GM20000 (cell line): ENCODE measurements around the gene NUP54.

ENCODE experiments used
- DNase-seq: peaks from one replicate; pipeline ENCODE4 v3.0.0; 2012; ENCODE audit warnings: low spot score
- CTCF ChIP-seq: IDR thresholded peaks from 2 replicates; pipeline ENCODE4 v1.5.1; 2012; ENCODE audit warnings: mild to moderate bottlenecking, control low read depth; ENCODE audit errors: extremely low read depth, missing control alignments

NUP54 gene

GRCh38 chr4:76074468-76074867 lies 73.7 kb downstream of the NUP54 start, which contains the start of gene ART3:
Gene ART3, plus strand, starts transcription at chr4:76074709. Its CDS starts 1,181 bp downstream, at chr4:76075890.
- TF ChIP-seq CTCF: no peak
- DNase-seq: no peak

GRCh38 chr4:76072760-76073159 lies 75.4 kb downstream of the NUP54 start:
- no peak for DNase-seq
- no peak for TF ChIP-seq CTCF

GRCh38 chr4:76067652-76068286 lies 80.4 kb downstream of the NUP54 start:
- peak; percentile 76 for TF ChIP-seq CTCF
- peak; percentile 73 for DNase-seq

GRCh38 chr4:76066546-76066945 lies 81.7 kb downstream of the NUP54 start:
- no peak for TF ChIP-seq CTCF
- DNase-seq: no peak
